Aorta (tissue), 5 donors: ENCODE data around the gene KCNJ15. TPM values are rescaled to one million over a fixed set of nuclear protein-coding genes. Genes with fewer than 3 reads are reported as not detected.

Experiments
- ATAC-seq: fragments of 200-7000 bp; cut with Tn5 transposase; one replicate; pipeline ENCODE4 v1.9.1; 2022; ENCODE audit warnings: moderate library complexity; ENCODE audit not compliant: low FRiP score
- DNase-seq, 2 donors: peaks; one replicate each; pipeline ENCODE4 v3.0.0-alpha.2; 2020
- H3K27ac ChIP-seq, 2 donors: one replicate each; pipeline ENCODE4 v1.5.1; 2013; ENCODE audit warnings: low read length in 2 of 2, mild to moderate bottlenecking in 2 of 2, moderate library complexity in 2 of 2, control low read depth in 1 of 2, inconsistent platforms in 1 of 2, low read depth in 1 of 2
- H3K27me3 ChIP-seq, 2 donors: one replicate each; pipeline ENCODE4 v1.6.1; 2013; ENCODE audit warnings: control low read depth in 1 of 2, low read length in 1 of 2, mild to moderate bottlenecking in 1 of 2, moderate library complexity in 1 of 2; ENCODE audit not compliant: insufficient read depth in 2 of 2, control insufficient read depth in 1 of 2
- H3K36me3 ChIP-seq, 2 donors: one replicate each; pipeline ENCODE4 v1.6.1; 2013; ENCODE audit warnings: control low read depth in 1 of 2, low read length in 1 of 2, mild to moderate bottlenecking in 1 of 2; ENCODE audit not compliant: insufficient read depth in 2 of 2, control insufficient read depth in 1 of 2
- H3K4me1 ChIP-seq, 2 donors: one replicate each; pipeline ENCODE4 v1.6.1; 2013; ENCODE audit warnings: low read length in 2 of 2, control low read depth in 1 of 2, mild to moderate bottlenecking in 1 of 2, moderate library complexity in 1 of 2; ENCODE audit not compliant: insufficient read depth in 2 of 2, control insufficient read depth in 1 of 2
- H3K4me3 ChIP-seq, 2 donors: one replicate each; pipeline ENCODE4 v1.5.1; 2013; ENCODE audit warnings: low read length in 2 of 2, control low read depth in 1 of 2, mild to moderate bottlenecking in 1 of 2
- H3K9me3 ChIP-seq: one replicate; pipeline ENCODE4 v1.6.1; 2013; ENCODE audit warnings: mild to moderate bottlenecking, low read length; ENCODE audit not compliant: control insufficient read depth
- WGBS, 2 donors: extraction: QIAGEN DNeasy Blood & Tissue Kit; methylation state at CpG; one replicate each; pipeline ENCODE4 v1.1.7; 2013; 5-methylcytosine and 5-hydroxymethylcytosine counted together
- intact Hi-C, 2 donors: fragments of 100-400 bp; cut with DNase I; formaldehyde crosslinking; loops; one replicate each; pipeline versions ENCODE4 v1.14.2 to v1.15.0; 2022
- polyA plus RNA-seq, 2 donors: library from polyadenylated mRNA; stranded (reverse); fragments of 200-250 nt; gene quantifications; one replicate each; pipeline ENCODE4 v1.2.3, GENCODE V29; 2013
- total RNA-seq, 2 donors: library from RNA; stranded (reverse); fragmentation: NEBNext Ultra II Directional; extraction: Animal tissue kit (Norgen Biotek cat#: 25700); gene quantifications; one replicate each; pipeline ENCODE4 v1.2.1, GENCODE V29; 2021
- donor health status: healthy with polysubstance abuse.
- donor health status: Bipolar disorder and iron deficiency.
- donor health status: DM: no; HTN: no; CAD: no.
- donor health status: DM: no; HTN: no; CAD: no.
- donor health status: DM: yes; HTN: yes; CAD: no.

KCNJ15 gene
- total and polyA plus RNA-seq, 4 donors = 0.05 to 2.7 (median 1.5) TPM

GRCh38 chr21:38294609-38295008 is 37.8 kb downstream of the KCNJ15 start:
- H3K4me1 ChIP-seq = peaks cover 0 to 4% of the 10 kb centered on the region in 2 donors
- intact Hi-C loops = no loop called here
- DNase-seq = no peak
- H3K27ac ChIP-seq = peak overlapping the region in 1 of 2 donors; percentile 2
- H3K4me3 ChIP-seq = no peak overlapping the region
- no peaks in the 10 kb centered on the region for H3K27me3 ChIP-seq
- H3K36me3 ChIP-seq = no peaks in the 10 kb centered on the region
- WGBS, 2 donors = 93 to 94% methylated on average over 2 of the region's 2 CpGs
- no peaks in the 10 kb centered on the region for H3K9me3 ChIP-seq
- no peak for ATAC-seq

- 68 to 70% methylated on average over 8 of the region's 8 CpGs for WGBS, 2 donors
- intact Hi-C loops = no loop called here
- ATAC-seq (no peak), DNase-seq (no peak)
- H3K27me3 ChIP-seq = no peaks in the 10 kb centered on the region
- H3K27ac ChIP-seq = no peak overlapping the region
- H3K9me3 ChIP-seq = no peaks in the 10 kb centered on the region
- no peaks in the 10 kb centered on the region for H3K36me3 ChIP-seq
- H3K4me3 ChIP-seq = no peak overlapping the region
- H3K4me1 ChIP-seq = peaks cover 0 to 4% of the 10 kb centered on the region in 2 donors
Measured at GRCh38 chr21:38295997-38296764, 39.4 kb downstream of the KCNJ15 start.

GRCh38 chr21:38297194-38297631 is 40.4 kb downstream of the KCNJ15 start:
- no peaks in the 10 kb centered on the region for H3K36me3 ChIP-seq
- peaks cover 0 to 4% of the 10 kb centered on the region in 2 donors for H3K4me1 ChIP-seq
- no peak overlapping the region for H3K27ac ChIP-seq
- 30 to 38% methylated on average over 3 of the region's 3 CpGs for WGBS, 2 donors
- intact Hi-C loops = no loop called here
- DNase-seq (no peak), ATAC-seq (peak; percentile 23)
- H3K4me3 ChIP-seq = no peak overlapping the region
- H3K9me3 ChIP-seq = no peaks in the 10 kb centered on the region
- H3K27me3 ChIP-seq = no peaks in the 10 kb centered on the region

- no peaks in the 10 kb centered on the region for H3K36me3 ChIP-seq
- no peaks in the 10 kb centered on the region for H3K27me3 ChIP-seq
- H3K4me1 ChIP-seq = peaks cover 0 to 4% of the 10 kb centered on the region in 2 donors
- H3K4me3 ChIP-seq = no peak overlapping the region
- no peaks in the 10 kb centered on the region for H3K9me3 ChIP-seq
- no peak for DNase-seq
- intact Hi-C loops = no loop called here
- no peak overlapping the region for H3K27ac ChIP-seq
- 95 to 99% methylated on average over 3 of the region's 3 CpGs for WGBS, 2 donors
- ATAC-seq = no peak
Measured at GRCh38 chr21:38297871-38298270, 41.1 kb downstream of the KCNJ15 start.

- H3K36me3 ChIP-seq = no peaks in the 10 kb centered on the region
- peaks cover 0 to 4% of the 10 kb centered on the region in 2 donors for H3K4me1 ChIP-seq
- H3K27me3 ChIP-seq = no peaks in the 10 kb centered on the region
- no peak overlapping the region for H3K4me3 ChIP-seq
- H3K27ac ChIP-seq = no peak overlapping the region
- ATAC-seq (no peak), DNase-seq (no peak)
- no peaks in the 10 kb centered on the region for H3K9me3 ChIP-seq
- WGBS, 2 donors = 82 to 85% methylated on average over 3 of the region's 3 CpGs
- intact Hi-C loops = no loop called here
Measured at GRCh38 chr21:38298832-38299231, 42.0 kb downstream of the KCNJ15 start.

GRCh38 chr21:38299671-38300070 is 42.9 kb downstream of the KCNJ15 start:
- intact Hi-C loops = loop anchor here (5.0 to 10.0 kb wide), 3 partner anchors 37 to 55 kb away; no protein-coding TSS in a partner anchor
- peaks cover 0 to 4% of the 10 kb centered on the region in 2 donors for H3K4me1 ChIP-seq
- no peaks in the 10 kb centered on the region for H3K27me3 ChIP-seq
- no peak overlapping the region for H3K4me3 ChIP-seq
- no peaks in the 10 kb centered on the region for H3K36me3 ChIP-seq
- no peak overlapping the region for H3K27ac ChIP-seq
- DNase-seq (no peak), ATAC-seq (no peak)
- H3K9me3 ChIP-seq = no peaks in the 10 kb centered on the region
- WGBS, 2 donors = 92 to 97% methylated on average over 8 of the region's 8 CpGs

- Histone ChIP-seq H3K4me3 (no peak overlapping the region), H3K27me3 (no peaks in the 10 kb centered on the region), H3K27ac (no peak overlapping the region), H3K4me1 (peaks cover 0 to 4% of the 10 kb centered on the region in 2 donors), H3K36me3 (no peaks in the 10 kb centered on the region), H3K9me3 (no peaks in the 10 kb centered on the region)
- no peak for DNase-seq
- intact Hi-C loops = loop anchor here (5.0 to 10.0 kb wide), 3 partner anchors 38 to 55 kb away; no protein-coding TSS in a partner anchor
- no peak for ATAC-seq
- WGBS, 2 donors = 72 to 74% methylated on average over 7 of the region's 7 CpGs
Measured at GRCh38 chr21:38300141-38300578, 43.4 kb downstream of the KCNJ15 start.

- Histone ChIP-seq H3K4me1 (peaks cover 1 to 4% of the 10 kb centered on the region in 2 donors), H3K27me3 (no peaks in the 10 kb centered on the region), H3K9me3 (no peaks in the 10 kb centered on the region), H3K27ac (no peak overlapping the region), H3K4me3 (no peak overlapping the region), H3K36me3 (no peaks in the 10 kb centered on the region)
- WGBS, 2 donors = 91 to 92% methylated on average over 15 of the region's 15 CpGs
- intact Hi-C loops = loop anchor here (5.0 to 10.0 kb wide), 3 partner anchors 39 to 57 kb away; no protein-coding TSS in a partner anchor
- DNase-seq = no peak
- no peak for ATAC-seq
Measured at GRCh38 chr21:38301321-38302214, 44.8 kb downstream of the KCNJ15 start.
